Aorta (tissue), 5 donors: ENCODE results near the gene MEGF8. TPM values are rescaled to one million over a fixed set of nuclear protein-coding genes. Genes with fewer than 3 reads are reported as not detected.

Experiments
- ATAC-seq: fragments of 200-7000 bp; cut with Tn5 transposase; one replicate; pipeline ENCODE4 v1.9.1; 2022; ENCODE audit warnings: moderate library complexity; ENCODE audit not compliant: low FRiP score
- DNase-seq, 2 donors: peaks; one replicate each; pipeline ENCODE4 v3.0.0-alpha.2; 2020
- H3K27ac ChIP-seq, 2 donors: one replicate each; pipeline ENCODE4 v1.5.1; 2013; ENCODE audit warnings: low read length in 2 of 2, mild to moderate bottlenecking in 2 of 2, moderate library complexity in 2 of 2, control low read depth in 1 of 2, inconsistent platforms in 1 of 2, low read depth in 1 of 2
- H3K27me3 ChIP-seq, 2 donors: one replicate each; pipeline ENCODE4 v1.6.1; 2013; ENCODE audit warnings: control low read depth in 1 of 2, low read length in 1 of 2, mild to moderate bottlenecking in 1 of 2, moderate library complexity in 1 of 2; ENCODE audit not compliant: insufficient read depth in 2 of 2, control insufficient read depth in 1 of 2
- H3K36me3 ChIP-seq, 2 donors: one replicate each; pipeline ENCODE4 v1.6.1; 2013; ENCODE audit warnings: control low read depth in 1 of 2, low read length in 1 of 2, mild to moderate bottlenecking in 1 of 2; ENCODE audit not compliant: insufficient read depth in 2 of 2, control insufficient read depth in 1 of 2
- H3K4me1 ChIP-seq, 2 donors: one replicate each; pipeline ENCODE4 v1.6.1; 2013; ENCODE audit warnings: low read length in 2 of 2, control low read depth in 1 of 2, mild to moderate bottlenecking in 1 of 2, moderate library complexity in 1 of 2; ENCODE audit not compliant: insufficient read depth in 2 of 2, control insufficient read depth in 1 of 2
- H3K4me3 ChIP-seq, 2 donors: one replicate each; pipeline ENCODE4 v1.5.1; 2013; ENCODE audit warnings: low read length in 2 of 2, control low read depth in 1 of 2, mild to moderate bottlenecking in 1 of 2
- H3K9me3 ChIP-seq: one replicate; pipeline ENCODE4 v1.6.1; 2013; ENCODE audit warnings: mild to moderate bottlenecking, low read length; ENCODE audit not compliant: control insufficient read depth
- WGBS, 2 donors: extraction: QIAGEN DNeasy Blood & Tissue Kit; methylation state at CpG; one replicate each; pipeline ENCODE4 v1.1.7; 2013; 5-methylcytosine and 5-hydroxymethylcytosine counted together
- intact Hi-C, 2 donors: fragments of 100-400 bp; cut with DNase I; formaldehyde crosslinking; loops; one replicate each; pipeline versions ENCODE4 v1.14.2 to v1.15.0; 2022
- polyA plus RNA-seq, 2 donors: library from polyadenylated mRNA; stranded (reverse); fragments of 200-250 nt; gene quantifications; one replicate each; pipeline ENCODE4 v1.2.3, GENCODE V29; 2013
- total RNA-seq, 2 donors: library from RNA; stranded (reverse); fragmentation: NEBNext Ultra II Directional; extraction: Animal tissue kit (Norgen Biotek cat#: 25700); gene quantifications; one replicate each; pipeline ENCODE4 v1.2.1, GENCODE V29; 2021
- donor health status: healthy with polysubstance abuse.
- donor health status: Bipolar disorder and iron deficiency.
- donor health status: DM: no; HTN: no; CAD: no.
- donor health status: DM: no; HTN: no; CAD: no.
- donor health status: DM: yes; HTN: yes; CAD: no.

MEGF8 gene
- total and polyA plus RNA-seq, 4 donors = 5.9 to 26.4 (median 12.3) TPM

- Histone ChIP-seq H3K9me3 (no peaks in the 10 kb centered on the region), H3K27ac (no peak overlapping the region), H3K36me3 (no peaks in the 10 kb centered on the region), H3K4me3 (no peak overlapping the region), H3K27me3 (no peaks in the 10 kb centered on the region), H3K4me1 (no peaks in the 10 kb centered on the region)
- WGBS, 2 donors = 99 to 100% methylated on average over 1 of the region's 1 CpG
- intact Hi-C loops = no loop called here
- ATAC-seq = no peak
- DNase-seq = no peak
Observed at GRCh38 chr19:42400404-42400803, 75.0 kb downstream of the MEGF8 start.

GRCh38 chr19:42401365-42402303 lies 76.2 kb downstream of the MEGF8 start:
- intact Hi-C loops = no loop called here
- Histone ChIP-seq H3K27ac (no peak overlapping the region), H3K4me1 (no peaks in the 10 kb centered on the region), H3K4me3 (peak overlapping the region; percentile 18 to 33), H3K9me3 (no peaks in the 10 kb centered on the region), H3K27me3 (no peaks in the 10 kb centered on the region), H3K36me3 (no peaks in the 10 kb centered on the region)
- peak; percentile 85 to 94 for DNase-seq
- 1% methylated on average over 56 to 80 of the region's 80 CpGs for WGBS, 2 donors
- ATAC-seq = peak; percentile 66

GRCh38 chr19:42402376-42403116 lies 77.1 kb downstream of the MEGF8 start:
- ATAC-seq (no peak), DNase-seq (no peak)
- intact Hi-C loops = no loop called here

GRCh38 chr19:42403586-42403985 lies 78.2 kb downstream of the MEGF8 start:
- no peak for ATAC-seq
- WGBS, 2 donors = 95 to 96% methylated on average over 10 of the region's 10 CpGs

More at GRCh38 chr19:42402376-42403116, 77.1 kb downstream of the MEGF8 start:
- 58 to 61% methylated on average over 34 of the region's 34 CpGs for WGBS, 2 donors
- Histone ChIP-seq H3K27me3 (no peaks in the 10 kb centered on the region), H3K36me3 (no peaks in the 10 kb centered on the region), H3K9me3 (no peaks in the 10 kb centered on the region), H3K4me1 (no peaks in the 10 kb centered on the region), H3K27ac (no peak overlapping the region), H3K4me3 (no peak overlapping the region)

GRCh38 chr19:42406111-42406510 lies 80.7 kb downstream of the MEGF8 start:
- Histone ChIP-seq H3K27ac (no peak overlapping the region), H3K9me3 (no peaks in the 10 kb centered on the region), H3K36me3 (no peaks in the 10 kb centered on the region), H3K4me3 (no peak overlapping the region), H3K4me1 (no peaks in the 10 kb centered on the region), H3K27me3 (no peaks in the 10 kb centered on the region)
- no peak for ATAC-seq
- no peak for DNase-seq
- WGBS, 2 donors = 91 to 96% methylated on average over 11 of the region's 11 CpGs
- intact Hi-C loops = no loop called here

More at GRCh38 chr19:42403586-42403985, 78.2 kb downstream of the MEGF8 start:
- no peak overlapping the region for H3K4me3 ChIP-seq
- H3K27ac ChIP-seq = no peak overlapping the region
- no peaks in the 10 kb centered on the region for H3K9me3 ChIP-seq
- no peak for DNase-seq
- no peaks in the 10 kb centered on the region for H3K4me1 ChIP-seq
- H3K36me3 ChIP-seq = no peaks in the 10 kb centered on the region
- intact Hi-C loops = no loop called here
- no peaks in the 10 kb centered on the region for H3K27me3 ChIP-seq

- H3K27me3 ChIP-seq = no peaks in the 10 kb centered on the region
- H3K27ac ChIP-seq = no peak overlapping the region
- ATAC-seq (no peak), DNase-seq (peak in 1 of 2 donors; percentile 33)
- no peaks in the 10 kb centered on the region for H3K36me3 ChIP-seq
- no peak overlapping the region for H3K4me3 ChIP-seq
- 93 to 95% methylated on average over 28 to 30 of the region's 30 CpGs for WGBS, 2 donors
- no peaks in the 10 kb centered on the region for H3K9me3 ChIP-seq
- no peaks in the 10 kb centered on the region for H3K4me1 ChIP-seq
- intact Hi-C loops = no loop called here
Observed at GRCh38 chr19:42407085-42407815, 81.8 kb downstream of the MEGF8 start.

- DNase-seq (no peak), ATAC-seq (no peak)
- no peak overlapping the region for H3K4me3 ChIP-seq
- WGBS, 2 donors = 97% methylated on average over 10 of the region's 10 CpGs
- H3K27ac ChIP-seq = no peak overlapping the region
- no peaks in the 10 kb centered on the region for H3K9me3 ChIP-seq
- intact Hi-C loops = no loop called here
- no peaks in the 10 kb centered on the region for H3K36me3 ChIP-seq
- no peaks in the 10 kb centered on the region for H3K4me1 ChIP-seq
- no peaks in the 10 kb centered on the region for H3K27me3 ChIP-seq
Observed at GRCh38 chr19:42407816-42408175, 82.4 kb downstream of the MEGF8 start.

GRCh38 chr19:42409477-42409876 lies 84.0 kb downstream of the MEGF8 start:
- 79% methylated on average over 6 of the region's 6 CpGs for WGBS, 2 donors
- no peaks in the 10 kb centered on the region for H3K4me1 ChIP-seq
- intact Hi-C loops = no loop called here
- no peak for ATAC-seq
- no peaks in the 10 kb centered on the region for H3K27me3 ChIP-seq
- no peaks in the 10 kb centered on the region for H3K36me3 ChIP-seq
- no peak overlapping the region for H3K27ac ChIP-seq
- H3K4me3 ChIP-seq = no peak overlapping the region
- H3K9me3 ChIP-seq = no peaks in the 10 kb centered on the region
- peak in 1 of 2 donors; percentile 43 for DNase-seq
